ENCODE data around the gene TMEM167B. TPM values are rescaled to one million over a fixed set of nuclear protein-coding genes. Genes with fewer than 3 reads are reported as not detected.

TMEM167B gene
- total RNA-seq, 1 experiment from 2014 or later: 15.6 TPM

- no peak for TF ChIP-seq GTF2I (CRISPR knock-in tag; conservative IDR thresholded peaks at IDR 0.05)
Measured at GRCh38 chr1:109131059-109131458, 40.5 kb downstream of the TMEM167B start (continued).

- no peak overlapping the region for H3K27ac Mint-ChIP-seq
- no peaks in the 10 kb centered on the region for H3K27me3 Mint-ChIP-seq (ENCODE audit: low read depth)
- POLR2A ChIA-PET: no interaction called here
- ATAC-seq (no peak), DNase-seq (ENCODE audit: low spot score) (no peak)
- H3K4me1 Mint-ChIP-seq: no peaks in the 10 kb centered on the region
- no peaks in the 10 kb centered on the region for H3K36me3 Mint-ChIP-seq
- H3K4me3 Mint-ChIP-seq: no peak overlapping the region
- CTCF ChIA-PET: interaction anchor here (1.3 to 2.1 kb wide), 3 partner anchors 17 to 62 kb away, joined by 3 to 5 read pairs (median 5); no protein-coding TSS in a partner anchor
- H3K9me3 Mint-ChIP-seq: no peaks in the 10 kb centered on the region
- TF ChIP-seq ZNF396 (CRISPR knock-in tag; IDR thresholded peaks at IDR 0.05; ENCODE audit: borderline replicate concordance): no peak
- TF ChIP-seq MXD4 (CRISPR knock-in tag; IDR thresholded peaks at IDR 0.05; ENCODE audit: borderline replicate concordance): no peak
- TF ChIP-seq GRHL2 (CRISPR knock-in tag; IDR thresholded peaks at IDR 0.05; ENCODE audit: insufficient replicate concordance, severe bottlenecking): no peak
- no peak for TF ChIP-seq IRF2 (CRISPR knock-in tag; IDR thresholded peaks at IDR 0.05; ENCODE audit: borderline replicate concordance, low read depth)
- TF ChIP-seq ZMAT4 (CRISPR knock-in tag; IDR thresholded peaks at IDR 0.05): no peak
- no peak for TF ChIP-seq ATF2 (CRISPR knock-in tag; IDR thresholded peaks at IDR 0.05; ENCODE audit: borderline replicate concordance, low read depth)
Measured at GRCh38 chr1:109131800-109132199, 41.2 kb downstream of the TMEM167B start.

- ATAC-seq (no peak), DNase-seq (ENCODE audit: low spot score) (no peak)
- Mint-ChIP-seq H3K9me3 (no peaks in the 10 kb centered on the region), H3K4me1 (no peaks in the 10 kb centered on the region), H3K27me3 (ENCODE audit: low read depth) (no peaks in the 10 kb centered on the region), H3K4me3 (no peak overlapping the region), H3K27ac (no peak overlapping the region), H3K36me3 (no peaks in the 10 kb centered on the region)
- no peak for TF ChIP-seq SMAD3 (CRISPR knock-in tag; IDR thresholded peaks at IDR 0.05; ENCODE audit: borderline replicate concordance)
- no peak for TF ChIP-seq NR3C1 (CRISPR knock-in tag; conservative IDR thresholded peaks at IDR 0.05; ENCODE audit: low read depth)
- TF ChIP-seq RELA (CRISPR knock-in tag; IDR thresholded peaks at IDR 0.05; ENCODE audit: borderline replicate concordance): no peak
- no peak for TF ChIP-seq ATF6 (CRISPR knock-in tag; IDR thresholded peaks at IDR 0.05)
- no peak for TF ChIP-seq E2F4 (CRISPR knock-in tag; IDR thresholded peaks at IDR 0.05; ENCODE audit: borderline replicate concordance, low read depth)
- TF ChIP-seq HMGA2 (CRISPR knock-in tag; IDR thresholded peaks at IDR 0.05): no peak
- TF ChIP-seq JUN (CRISPR knock-in tag; IDR thresholded peaks at IDR 0.05): no peak
- no peak for TF ChIP-seq TCF7 (CRISPR knock-in tag; IDR thresholded peaks at IDR 0.05; ENCODE audit: low read depth)
- TF ChIP-seq ZNF416 (CRISPR knock-in tag; IDR thresholded peaks at IDR 0.05): no peak
- TF ChIP-seq AR (CRISPR knock-in tag; IDR thresholded peaks at IDR 0.05): no peak
- no peak for TF ChIP-seq MYBL2 (CRISPR knock-in tag; IDR thresholded peaks at IDR 0.05)
- no peak for TF ChIP-seq ESRRA (CRISPR knock-in tag; IDR thresholded peaks at IDR 0.05; ENCODE audit: borderline replicate concordance)
- no peak for TF ChIP-seq KAT7 (CRISPR knock-in tag; IDR thresholded peaks at IDR 0.05; ENCODE audit: borderline replicate concordance)
- no peak for TF ChIP-seq ZMAT4 (CRISPR knock-in tag; IDR thresholded peaks at IDR 0.05)
- TF ChIP-seq NFE2L1 (CRISPR knock-in tag; IDR thresholded peaks at IDR 0.05): no peak
- no peak for TF ChIP-seq SP1 (CRISPR knock-in tag; conservative IDR thresholded peaks at IDR 0.05)
- no peak for TF ChIP-seq GTF2I (CRISPR knock-in tag; conservative IDR thresholded peaks at IDR 0.05)
- TF ChIP-seq ATF2 (CRISPR knock-in tag; IDR thresholded peaks at IDR 0.05; ENCODE audit: borderline replicate concordance, low read depth): no peak
- TF ChIP-seq ZNF232 (CRISPR knock-in tag; IDR thresholded peaks at IDR 0.05): no peak
- CTCF ChIA-PET: interaction anchor here (2.1 kb wide), 1 partner anchor 60 kb away, joined by 5 read pairs; no protein-coding TSS in a partner anchor
- POLR2A ChIA-PET: no interaction called here
Measured at GRCh38 chr1:109133002-109133706, 42.6 kb downstream of the TMEM167B start.
